Heart right ventricle (tissue), 16 donors: Measurements from ENCODE around the gene TMEM263. TPM values are rescaled to one million over a fixed set of nuclear protein-coding genes. Genes with fewer than 3 reads are reported as not detected.
A peak's percentile ranks its signal among the peaks of the same experiment; 100 is the strongest.

Experiments
- ATAC-seq, 8 donors: fragments of 200-7000 bp; cut with Tn5 transposase; one replicate each; pipeline ENCODE4 v1.9.1; 2020; ENCODE audit warnings: mild to moderate bottlenecking in 8 of 8, moderate library complexity in 8 of 8, moderate number of reproducible peaks in 1 of 8
- DNase-seq, 2 donors: peaks; one replicate each; pipeline ENCODE4 v3.0.0-alpha.2; 2020
- H3K27ac ChIP-seq, 10 donors: fragments of 200-600 bp; sonication (generic) in 2 of 10; one replicate each; pipeline versions ENCODE4 v1.5.0 to v1.8.0; 2020 to 2022; ENCODE audit warnings: mild to moderate bottlenecking in 3 of 10
- H3K27me3 ChIP-seq, 7 donors: fragments of 200-600 bp; one replicate each; pipeline ENCODE4 v1.8.0; 2021 to 2022; ENCODE audit warnings: mild to moderate bottlenecking in 2 of 7
- H3K36me3 ChIP-seq, 9 donors: fragments of 200-600 bp; sonication (generic) in 1 of 9; one replicate each; pipeline versions ENCODE4 v1.5.0 to v1.8.0; 2020 to 2022; ENCODE audit warnings: mild to moderate bottlenecking in 2 of 9
- H3K4me1 ChIP-seq, 9 donors: fragments of 200-600 bp; sonication (generic) in 1 of 9; one replicate each; pipeline versions ENCODE4 v1.5.0 to v1.8.0; 2020 to 2022; ENCODE audit warnings: mild to moderate bottlenecking in 4 of 9
- H3K4me3 ChIP-seq, 10 donors: fragments of 200-600 bp; sonication (generic) in 2 of 10; one replicate each; pipeline versions ENCODE4 v1.5.0 to v1.8.0; 2020 to 2022; ENCODE audit warnings: mild to moderate bottlenecking in 7 of 10, moderate library complexity in 2 of 10
- H3K9me3 ChIP-seq, 11 donors: fragments of 200-600 bp in 10 of 11; sonication (generic) in 2 of 11; one replicate each; pipeline versions ENCODE4 v1.5.0 to v1.8.0; 2013 to 2022; ENCODE audit warnings: mild to moderate bottlenecking in 2 of 11, control low read depth in 1 of 11, moderate library complexity in 1 of 11
- CTCF ChIP-seq, 9 donors: fragments of 200-600 bp; sonication (generic) in 2 of 9; IDR thresholded peaks; one replicate each; pipeline versions ENCODE4 v1.5.0 to v1.8.0; 2021 to 2022; ENCODE audit warnings: antibody characterized with exemption in 9 of 9, mild to moderate bottlenecking in 5 of 9, moderate library complexity in 1 of 9
- WGBS, 2 donors: extraction: QIAGEN DNeasy Blood & Tissue Kit; methylation state at CpG; one replicate each; pipeline ENCODE4 v1.1.7; 2013; ENCODE audit warnings: inconsistent platforms in 1 of 2; 5-methylcytosine and 5-hydroxymethylcytosine counted together
- intact Hi-C, 10 donors: fragments of 100-400 bp; cut with DNase I; formaldehyde crosslinking; loops; one replicate each; pipeline versions ENCODE4 v1.11.1 to v1.14.2; 2022
- polyA plus RNA-seq, 2 donors: library from polyadenylated mRNA; stranded (reverse); fragments of 200-250 nt; gene quantifications; one replicate each; pipeline ENCODE4 v1.2.3, GENCODE V29; 2013
- total RNA-seq, 10 donors: library from RNA; stranded (reverse); fragmentation: NEBNext Ultra II Directional in 3 of 10; extraction: Animal tissue kit (Norgen Biotek cat#: 25700) in 3 of 10; gene quantifications; one replicate each; pipeline versions ENCODE4 v1.2.1 to v1.2.4, GENCODE V29; 2021 to 2023
- donor health status: Arrhythmogenic right ventricular cardiomyopathy.
- donor health status: ischemic (EF 13 %, LVEDD 7.1; RV severe dilation, severe dysfunction).
- donor health status: healthy with polysubstance abuse.
- donor health status: DM: no; HTN: yes; CAD: no.
- donor health status: DM: no; HTN: no; CAD: no.
- donor health status: ischemic (EF 25% LVEDD 6.9; RV normal size, moderate dysfunction).
- donor health status: ischemic (EF 25% LVEDD 5.7; RV mildly dilated, moderate dysfunction).
- donor health status: healthy.
- donor health status: DM: yes; HTN: yes; CAD: no.
- donor health status: Ischemic cardiomyopathy.
- donor health status: ischemic (EF 35%, LVEDD 5.7; RV mildly dilated, moderate dysfunction).
- donor health status: nonischemic (EF 11% LVEDD 7.7; RV severe dilation, severe dysfunction).
- donor health status: DM: yes; HTN: yes; CAD: no.
- donor health status: PGD.
- donor health status: ischemic (EF 29% LVEDD 5.4; RV normal size, mild dysfunction).
- donor health status: nonischemic (EF 23%, LVEDD 6.1; RV moderate dilation, normal function).

The TMEM263 gene
- total and polyA plus RNA-seq, 12 donors: 15.1 to 47.5 (median 34.6) TPM

- no peaks in the 10 kb centered on the region for H3K9me3 ChIP-seq
- peaks cover 0 to 94% (median 0%) of the 10 kb centered on the region in 7 donors for H3K27me3 ChIP-seq
- ATAC-seq (no peak), DNase-seq (no peak)
- intact Hi-C loops: loop anchor here in 2 of 10 donors (5.0 to 10.0 kb wide), 2 partner anchors 150 to 528 kb away; no protein-coding TSS in a partner anchor
- no peaks in the 10 kb centered on the region for H3K4me1 ChIP-seq
- no peak for TF ChIP-seq CTCF (IDR thresholded peaks at IDR 0.05)
- H3K4me3 ChIP-seq: no peak overlapping the region
- WGBS, 2 donors: 87 to 89% methylated on average over 3 of the region's 3 CpGs
- no peaks in the 10 kb centered on the region for H3K36me3 ChIP-seq
- H3K27ac ChIP-seq: no peak overlapping the region
Measured at GRCh38 chr12:106914796-106915634, 40.7 kb upstream of the TMEM263 start.

- H3K4me1 ChIP-seq: no peaks in the 10 kb centered on the region
- 70 to 71% methylated on average over 5 of the region's 5 CpGs for WGBS, 2 donors
- H3K27me3 ChIP-seq: peaks cover 0 to 97% (median 0%) of the 10 kb centered on the region in 7 donors
- no peaks in the 10 kb centered on the region for H3K9me3 ChIP-seq
- ATAC-seq (no peak), DNase-seq (no peak)
- no peak overlapping the region for H3K4me3 ChIP-seq
- intact Hi-C loops: loop anchor here in 4 of 10 donors (2.0 to 10.0 kb wide), 4 partner anchors 151 to 529 kb away; no protein-coding TSS in a partner anchor
- H3K27ac ChIP-seq: no peak overlapping the region
- H3K36me3 ChIP-seq: no peaks in the 10 kb centered on the region
- TF ChIP-seq CTCF (IDR thresholded peaks at IDR 0.05): no peak
Measured at GRCh38 chr12:106915635-106916026, 40.1 kb upstream of the TMEM263 start.

GRCh38 chr12:106917503-106917902, 38.2 kb upstream of the TMEM263 start:
- WGBS, 2 donors: 42 to 50% methylated on average over 7 of the region's 7 CpGs

More at GRCh38 chr12:106917503-106917902, 38.2 kb upstream of the TMEM263 start:
- intact Hi-C loops: loop anchor here in 4 of 10 donors (2.0 to 10.0 kb wide), 4 partner anchors 153 to 531 kb away; no protein-coding TSS in a partner anchor
- Histone ChIP-seq H3K27ac (no peak overlapping the region), H3K4me3 (no peak overlapping the region), H3K9me3 (no peaks in the 10 kb centered on the region), H3K36me3 (no peaks in the 10 kb centered on the region), H3K4me1 (no peaks in the 10 kb centered on the region), H3K27me3 (peaks cover 0 to 94% (median 0%) of the 10 kb centered on the region in 7 donors)
- no peak for TF ChIP-seq CTCF (IDR thresholded peaks at IDR 0.05)
- ATAC-seq (peak in 4 of 8 donors; percentile 29 to 59 (median 44)), DNase-seq (no peak)
